Astrocyte (in vitro differentiated cells and primary cell): ENCODE measurements around the gene MREG.

Experiments used
- EZH2 ChIP-seq: IDR thresholded peaks from 2 replicates; pipeline ENCODE4 v1.6.1; 2012; ENCODE audit warnings: mild to moderate bottlenecking, low read length, inconsistent platforms; ENCODE audit not compliant: insufficient read depth
- TF ChIP-seq, protein P1 (sequence below): IDR thresholded peaks from 2 replicates; pipeline ENCODE4 v1.5.1; 2011; ENCODE audit warnings: low read depth, mild to moderate bottlenecking, inconsistent platforms, low read length, moderate library complexity; ENCODE audit not compliant: insufficient read depth

DNA sequence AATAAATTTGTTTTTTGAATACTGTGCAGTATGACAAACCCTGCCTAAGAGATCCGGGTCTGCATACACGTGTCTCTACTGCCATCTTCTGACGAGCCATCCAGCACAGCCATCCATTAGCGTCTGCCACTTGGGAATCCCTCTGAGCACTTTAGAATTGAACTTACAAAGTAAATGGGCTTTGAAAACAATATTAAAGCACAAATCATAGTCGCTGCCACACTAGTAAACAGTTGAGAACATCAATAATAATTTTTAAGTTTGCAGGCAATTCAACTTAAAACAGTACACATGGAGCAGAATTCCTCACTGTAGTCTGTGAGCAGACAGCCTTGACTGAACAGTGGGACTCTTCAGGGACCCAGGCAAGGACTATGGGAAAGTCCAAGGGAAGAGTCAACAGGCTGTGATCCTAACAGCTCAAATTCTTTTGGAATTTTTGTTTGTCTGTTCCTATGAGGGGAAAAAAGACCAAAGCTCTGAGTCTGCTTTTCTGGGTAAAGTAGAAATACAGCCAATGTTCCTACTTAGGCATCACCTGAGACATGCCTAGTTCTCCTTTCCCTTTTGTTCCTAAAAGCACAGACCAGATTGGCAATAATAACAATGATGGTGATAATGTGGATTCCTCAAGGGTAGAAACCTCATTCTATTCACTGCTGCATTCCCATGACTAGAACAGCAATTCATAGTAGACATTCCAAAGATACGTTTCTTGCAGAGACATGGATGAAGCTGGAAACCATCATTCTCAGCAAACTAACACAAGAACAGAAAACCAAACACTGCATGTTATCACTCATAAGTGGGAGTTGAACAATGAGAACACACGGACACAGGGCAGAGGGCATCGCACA lies 92.9 kb downstream of the MREG start:
- TF ChIP-seq, protein P1, sequence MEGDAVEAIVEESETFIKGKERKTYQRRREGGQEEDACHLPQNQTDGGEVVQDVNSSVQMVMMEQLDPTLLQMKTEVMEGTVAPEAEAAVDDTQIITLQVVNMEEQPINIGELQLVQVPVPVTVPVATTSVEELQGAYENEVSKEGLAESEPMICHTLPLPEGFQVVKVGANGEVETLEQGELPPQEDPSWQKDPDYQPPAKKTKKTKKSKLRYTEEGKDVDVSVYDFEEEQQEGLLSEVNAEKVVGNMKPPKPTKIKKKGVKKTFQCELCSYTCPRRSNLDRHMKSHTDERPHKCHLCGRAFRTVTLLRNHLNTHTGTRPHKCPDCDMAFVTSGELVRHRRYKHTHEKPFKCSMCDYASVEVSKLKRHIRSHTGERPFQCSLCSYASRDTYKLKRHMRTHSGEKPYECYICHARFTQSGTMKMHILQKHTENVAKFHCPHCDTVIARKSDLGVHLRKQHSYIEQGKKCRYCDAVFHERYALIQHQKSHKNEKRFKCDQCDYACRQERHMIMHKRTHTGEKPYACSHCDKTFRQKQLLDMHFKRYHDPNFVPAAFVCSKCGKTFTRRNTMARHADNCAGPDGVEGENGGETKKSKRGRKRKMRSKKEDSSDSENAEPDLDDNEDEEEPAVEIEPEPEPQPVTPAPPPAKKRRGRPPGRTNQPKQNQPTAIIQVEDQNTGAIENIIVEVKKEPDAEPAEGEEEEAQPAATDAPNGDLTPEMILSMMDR, result peak; percentile 99
- no peak for TF ChIP-seq EZH2
